Measurements from ENCODE around the gene RPS3A.
"Not testable (repeated sequence)": the region's sequence is repeated elsewhere in the genome, so short reads cannot be mapped to it uniquely, and the experiment has no call there.

RPS3A gene

GRCh38 chr4:151117371-151117962, 18.0 kb downstream of the RPS3A start:
- peak; percentile 52 for DNase-seq (ENCODE audit: low read depth)

GRCh38 chr4:151129796-151130195, 30.4 kb downstream of the RPS3A start:
- no peak for DNase-seq (ENCODE audit: low read depth)

- DNase-seq (ENCODE audit: low read depth), result no peak
Measured at GRCh38 chr4:151133311-151133710, 33.9 kb downstream of the RPS3A start.

- not testable (repeated sequence) for DNase-seq (ENCODE audit: low read depth)
Measured at GRCh38 chr4:151136048-151136447, 36.6 kb downstream of the RPS3A start.

- DNase-seq (ENCODE audit: low read depth), result no peak
Measured at GRCh38 chr4:151139814-151140213, 40.4 kb downstream of the RPS3A start.

- DNase-seq (ENCODE audit: low read depth), result no peak
Measured at GRCh38 chr4:151142758-151143157, 43.3 kb downstream of the RPS3A start.

- peak; percentile 29 for DNase-seq (ENCODE audit: low read depth)
Measured at GRCh38 chr4:151143162-151143561, 43.7 kb downstream of the RPS3A start.

- no peak for DNase-seq (ENCODE audit: low read depth)
Measured at GRCh38 chr4:151143811-151144210, 44.4 kb downstream of the RPS3A start.

GRCh38 chr4:151144329-151145072, 45.1 kb downstream of the RPS3A start:
- no peak for DNase-seq (ENCODE audit: low read depth)

- no peak for DNase-seq (ENCODE audit: low read depth)
Measured at GRCh38 chr4:151147000-151147399, 47.6 kb downstream of the RPS3A start.

- DNase-seq (ENCODE audit: low read depth), result no peak
Measured at GRCh38 chr4:151148261-151148660, 48.8 kb downstream of the RPS3A start.

GRCh38 chr4:151150821-151151580, 51.6 kb downstream of the RPS3A start:
- no peak for DNase-seq (ENCODE audit: low read depth)

- DNase-seq (ENCODE audit: low read depth), result no peak
Measured at GRCh38 chr4:151152028-151152427, 52.6 kb downstream of the RPS3A start.

- no peak for DNase-seq (ENCODE audit: low read depth)
Measured at GRCh38 chr4:151153585-151153984, 54.2 kb downstream of the RPS3A start.

Measured in stromal cell of bone marrow (primary cell).